OCI-LY1 (cell line): ENCODE data around the gene SEC24B.
"Not testable (repeated sequence)": the region's sequence is repeated elsewhere in the genome, so short reads cannot be mapped to it uniquely, and the experiment has no call there.

Experiments
- H2AFZ ChIP-seq: fragments of 200-600 bp; sonication (generic), shearing (Covaris generic); 2 replicates; pipeline ENCODE4 v1.6.0; 2014; ENCODE audit warnings: antibody characterized with exemption, mild to moderate bottlenecking, low read length
- H3F3A ChIP-seq: fragments of 200-600 bp; sonication (generic), shearing (Covaris generic); 2 replicates; pipeline ENCODE4 v1.6.0; 2014; ENCODE audit warnings: mild to moderate bottlenecking, antibody characterized with exemption, low read length, moderate library complexity; ENCODE audit not compliant: insufficient read depth
- H3K27ac ChIP-seq: fragments of 200-600 bp; sonication (generic); 2 replicates; pipeline ENCODE4 v1.5.1; 2014; ENCODE audit warnings: low read length, mixed run types, mild to moderate bottlenecking, low read depth; ENCODE audit not compliant: poor library complexity, severe bottlenecking
- H3K27me3 ChIP-seq: fragments of 200-600 bp; sonication (generic); 2 replicates; pipeline ENCODE4 v1.6.0; 2014; ENCODE audit warnings: antibody characterized with exemption, mild to moderate bottlenecking, low read length, moderate library complexity; ENCODE audit not compliant: insufficient read depth
- H3K36me3 ChIP-seq: fragments of 200-600 bp; sonication (generic); 2 replicates; pipeline ENCODE4 v1.6.1; 2014; ENCODE audit warnings: mild to moderate bottlenecking, antibody characterized with exemption, low read length, moderate library complexity, mixed read lengths; ENCODE audit not compliant: insufficient read depth
- H3K4me1 ChIP-seq: fragments of 200-600 bp; sonication (generic); 2 replicates; pipeline ENCODE4 v1.5.1; 2014; ENCODE audit warnings: mild to moderate bottlenecking, low read length, moderate library complexity; ENCODE audit not compliant: insufficient read depth, severe bottlenecking
- H3K4me2 ChIP-seq: fragments of 200-600 bp; sonication (generic), shearing (Covaris generic); 2 replicates; pipeline ENCODE4 v1.6.1; 2014; ENCODE audit warnings: low read length
- H3K4me3 ChIP-seq: fragments of 200-600 bp; sonication (generic); 2 replicates; pipeline ENCODE4 v1.5.1; 2014; ENCODE audit warnings: low read length, low read depth, mild to moderate bottlenecking, mixed read lengths; ENCODE audit not compliant: poor library complexity, severe bottlenecking
- H3K79me2 ChIP-seq: fragments of 200-600 bp; shearing (Covaris generic); 2 replicates; pipeline ENCODE4 v1.6.1; 2016; ENCODE audit warnings: mixed run types, low read length, mixed read lengths; ENCODE audit not compliant: insufficient read depth
- H3K9ac ChIP-seq: fragments of 200-600 bp; sonication (generic), shearing (Covaris generic); 2 replicates; pipeline ENCODE4 v1.6.1; 2014; ENCODE audit warnings: mild to moderate bottlenecking, low read length, mixed read lengths
- H3K9me2 ChIP-seq: fragments of 200-600 bp; sonication (generic), shearing (Covaris generic); 2 replicates; pipeline ENCODE4 v1.6.1; 2014; ENCODE audit warnings: low read depth, mild to moderate bottlenecking, low read length, mixed read lengths
- H3K9me3 ChIP-seq: fragments of 200-600 bp; shearing (Covaris generic); 2 replicates; pipeline ENCODE4 v1.6.1; 2014; ENCODE audit warnings: low read length, mixed read lengths
- H4K20me1 ChIP-seq: fragments of 200-600 bp; sonication (generic), shearing (Covaris generic); 2 replicates; pipeline ENCODE4 v1.6.0; 2016; ENCODE audit warnings: mild to moderate bottlenecking, low read length; ENCODE audit not compliant: insufficient read depth
- EZH2 ChIP-seq: fragments of 200-600 bp; sonication (generic), shearing (Covaris generic); IDR thresholded peaks from 2 replicates; pipeline ENCODE4 v1.8.0; 2017; ENCODE audit warnings: borderline replicate concordance, mixed run types, mild to moderate bottlenecking, antibody characterized with exemption, low read length, moderate library complexity, mixed read lengths
- TF ChIP-seq, protein P1 (sequence below): fragments of 200-600 bp; sonication (generic), shearing (Covaris generic); IDR thresholded peaks from 2 replicates; pipeline ENCODE4 v1.5.1; 2017; ENCODE audit warnings: mild to moderate bottlenecking, antibody characterized with exemption, low read length, moderate library complexity, mixed read lengths

SEC24B gene

DNA sequence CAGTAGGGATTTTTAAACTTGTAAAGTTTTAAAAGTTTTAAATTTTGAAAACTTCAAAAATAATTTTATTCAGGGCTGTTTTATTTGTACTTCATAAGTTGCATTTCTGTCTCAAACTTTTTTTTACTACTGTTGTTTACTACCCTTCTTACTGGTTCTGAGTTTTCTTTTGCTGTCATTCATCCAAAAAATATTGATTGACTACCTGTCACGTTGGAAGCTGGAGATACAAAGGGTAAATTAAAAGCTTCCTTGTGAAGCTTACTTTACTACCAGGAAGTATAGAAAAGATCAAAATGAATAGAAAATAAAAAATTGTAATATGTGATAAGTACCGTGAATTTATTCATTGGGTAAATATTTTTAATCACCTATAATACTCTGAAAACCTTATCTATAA, 77.1 kb downstream of the SEC24B start:
- H3K9ac ChIP-seq: no peak overlapping the region
- H3K36me3 ChIP-seq: peaks cover 31% of the 10 kb centered on the region
- no peaks in the 10 kb centered on the region for H4K20me1 ChIP-seq
- no peaks in the 10 kb centered on the region for H3K9me3 ChIP-seq
- H3K27ac ChIP-seq: no peak overlapping the region
- no peaks in the 10 kb centered on the region for H3K4me1 ChIP-seq
- TF ChIP-seq EZH2: no peak
- TF ChIP-seq, protein P1, sequence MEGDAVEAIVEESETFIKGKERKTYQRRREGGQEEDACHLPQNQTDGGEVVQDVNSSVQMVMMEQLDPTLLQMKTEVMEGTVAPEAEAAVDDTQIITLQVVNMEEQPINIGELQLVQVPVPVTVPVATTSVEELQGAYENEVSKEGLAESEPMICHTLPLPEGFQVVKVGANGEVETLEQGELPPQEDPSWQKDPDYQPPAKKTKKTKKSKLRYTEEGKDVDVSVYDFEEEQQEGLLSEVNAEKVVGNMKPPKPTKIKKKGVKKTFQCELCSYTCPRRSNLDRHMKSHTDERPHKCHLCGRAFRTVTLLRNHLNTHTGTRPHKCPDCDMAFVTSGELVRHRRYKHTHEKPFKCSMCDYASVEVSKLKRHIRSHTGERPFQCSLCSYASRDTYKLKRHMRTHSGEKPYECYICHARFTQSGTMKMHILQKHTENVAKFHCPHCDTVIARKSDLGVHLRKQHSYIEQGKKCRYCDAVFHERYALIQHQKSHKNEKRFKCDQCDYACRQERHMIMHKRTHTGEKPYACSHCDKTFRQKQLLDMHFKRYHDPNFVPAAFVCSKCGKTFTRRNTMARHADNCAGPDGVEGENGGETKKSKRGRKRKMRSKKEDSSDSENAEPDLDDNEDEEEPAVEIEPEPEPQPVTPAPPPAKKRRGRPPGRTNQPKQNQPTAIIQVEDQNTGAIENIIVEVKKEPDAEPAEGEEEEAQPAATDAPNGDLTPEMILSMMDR: no peak
- no peaks in the 10 kb centered on the region for H3K9me2 ChIP-seq
- no peak overlapping the region for H3K4me3 ChIP-seq
- H3K79me2 ChIP-seq: no peaks in the 10 kb centered on the region
- H3K27me3 ChIP-seq: no peaks in the 10 kb centered on the region
- no peak overlapping the region for H2AFZ ChIP-seq
- no peak overlapping the region for H3K4me2 ChIP-seq
- H3F3A ChIP-seq: no peaks in the 10 kb centered on the region

GRCh38 chr4:109511414-109511813, 77.8 kb downstream of the SEC24B start:
- H3K4me2 ChIP-seq: no peak overlapping the region
- H3K4me3 ChIP-seq: no peak overlapping the region
- no peaks in the 10 kb centered on the region for H3K4me1 ChIP-seq
- H3K36me3 ChIP-seq: peaks cover 29% of the 10 kb centered on the region
- no peaks in the 10 kb centered on the region for H3F3A ChIP-seq
- H3K9me2 ChIP-seq: no peaks in the 10 kb centered on the region
- H4K20me1 ChIP-seq: no peaks in the 10 kb centered on the region
- no peak overlapping the region for H3K9ac ChIP-seq
- H3K79me2 ChIP-seq: no peaks in the 10 kb centered on the region
- TF ChIP-seq EZH2: no peak
- TF ChIP-seq, protein P1: no peak
- no peak overlapping the region for H3K27ac ChIP-seq
- no peaks in the 10 kb centered on the region for H3K27me3 ChIP-seq
- no peak overlapping the region for H2AFZ ChIP-seq
- no peaks in the 10 kb centered on the region for H3K9me3 ChIP-seq

GRCh38 chr4:109513368-109513767, 79.8 kb downstream of the SEC24B start:
- H3K9me3 ChIP-seq, H2AFZ ChIP-seq, H4K20me1 ChIP-seq, H3K27ac ChIP-seq, H3K4me3 ChIP-seq, H3K4me2 ChIP-seq, H3K9ac ChIP-seq, H3F3A ChIP-seq, H3K27me3 ChIP-seq, H3K9me2 ChIP-seq, H3K79me2 ChIP-seq, H3K4me1 ChIP-seq: not testable (repeated sequence)
- H3K36me3 ChIP-seq: peaks cover 38% of the 10 kb centered on the region

- H3K4me1 ChIP-seq: no peaks in the 10 kb centered on the region
- H3K36me3 ChIP-seq: peaks cover 78% of the 10 kb centered on the region
- no peak overlapping the region for H3K9ac ChIP-seq
These were observed 98.6 kb downstream of the SEC24B start for GRCh38 chr4:109532182-109532581.

More at GRCh38 chr4:109532182-109532581, 98.6 kb downstream of the SEC24B start:
- no peak overlapping the region for H2AFZ ChIP-seq
- no peak overlapping the region for H3K4me3 ChIP-seq
- no peak for TF ChIP-seq EZH2
- TF ChIP-seq, protein P1: no peak
- no peaks in the 10 kb centered on the region for H3K9me3 ChIP-seq
- no peaks in the 10 kb centered on the region for H3K27me3 ChIP-seq
- no peaks in the 10 kb centered on the region for H3K9me2 ChIP-seq
- no peaks in the 10 kb centered on the region for H3F3A ChIP-seq
- no peaks in the 10 kb centered on the region for H4K20me1 ChIP-seq
- H3K79me2 ChIP-seq: no peaks in the 10 kb centered on the region
- H3K4me2 ChIP-seq: no peak overlapping the region
- no peak overlapping the region for H3K27ac ChIP-seq
